ENCODE measurements around the gene MEIS2. TPM values are rescaled to one million over a fixed set of nuclear protein-coding genes. Genes with fewer than 3 reads are reported as not detected.

Gene MEIS2
- total RNA-seq, 1 donor from 2014 or later, result 6.7 TPM

GRCh38 chr15:36911322-36911944 is 188.9 kb downstream of the MEIS2 start:
- Histone ChIP-seq H3K36me3 (ENCODE audit: control insufficient read depth, insufficient read depth, low read length) (no peaks in the 10 kb centered on the region), H3K4me3 (ENCODE audit: low read depth, low read length) (no peak overlapping the region), H3K27me3 (ENCODE audit: control insufficient read depth, insufficient read depth, low read length) (no peaks in the 10 kb centered on the region)
- no peak for TF ChIP-seq CTCF (IDR thresholded peaks at IDR 0.05; ENCODE audit: insufficient read depth, low read length, poor library complexity, severe bottlenecking)
- peak; percentile 12 for DNase-seq (ENCODE audit: low read depth)

- no peaks in the 10 kb centered on the region for H3K36me3 ChIP-seq (ENCODE audit: control insufficient read depth, insufficient read depth, low read length)
- H3K27me3 ChIP-seq (ENCODE audit: control insufficient read depth, insufficient read depth, low read length), result no peaks in the 10 kb centered on the region
- no peak overlapping the region for H3K4me3 ChIP-seq (ENCODE audit: low read depth, low read length)
- DNase-seq (ENCODE audit: low read depth), result no peak
- no peak for TF ChIP-seq CTCF (IDR thresholded peaks at IDR 0.05; ENCODE audit: insufficient read depth, low read length, poor library complexity, severe bottlenecking)
Observed at GRCh38 chr15:36908991-36909390, 191.4 kb downstream of the MEIS2 start.

GRCh38 chr15:36907295-36907694 is 193.1 kb downstream of the MEIS2 start:
- H3K36me3 ChIP-seq (ENCODE audit: control insufficient read depth, insufficient read depth, low read length), result no peaks in the 10 kb centered on the region
- DNase-seq (ENCODE audit: low read depth), result no peak
- TF ChIP-seq CTCF (IDR thresholded peaks at IDR 0.05; ENCODE audit: insufficient read depth, low read length, poor library complexity, severe bottlenecking), result no peak
- H3K27me3 ChIP-seq (ENCODE audit: control insufficient read depth, insufficient read depth, low read length), result no peaks in the 10 kb centered on the region
- H3K4me3 ChIP-seq (ENCODE audit: low read depth, low read length), result no peak overlapping the region

- TF ChIP-seq CTCF (IDR thresholded peaks at IDR 0.05; ENCODE audit: insufficient read depth, low read length, poor library complexity, severe bottlenecking), result no peak
- no peak for DNase-seq (ENCODE audit: low read depth)
- no peak overlapping the region for H3K4me3 ChIP-seq (ENCODE audit: low read depth, low read length)
- H3K27me3 ChIP-seq (ENCODE audit: control insufficient read depth, insufficient read depth, low read length), result no peaks in the 10 kb centered on the region
- H3K36me3 ChIP-seq (ENCODE audit: control insufficient read depth, insufficient read depth, low read length), result no peaks in the 10 kb centered on the region
Observed at GRCh38 chr15:36905908-36906307, 194.4 kb downstream of the MEIS2 start.

- Histone ChIP-seq H3K36me3 (ENCODE audit: control insufficient read depth, insufficient read depth, low read length) (no peaks in the 10 kb centered on the region), H3K4me3 (ENCODE audit: low read depth, low read length) (no peak overlapping the region), H3K27me3 (ENCODE audit: control insufficient read depth, insufficient read depth, low read length) (no peaks in the 10 kb centered on the region)
- no peak for DNase-seq (ENCODE audit: low read depth)
- TF ChIP-seq CTCF (IDR thresholded peaks at IDR 0.05; ENCODE audit: insufficient read depth, low read length, poor library complexity, severe bottlenecking), result no peak
Observed at GRCh38 chr15:36904715-36905114, 195.6 kb downstream of the MEIS2 start.

GRCh38 chr15:36903922-36904556 is 196.3 kb downstream of the MEIS2 start:
- DNase-seq (ENCODE audit: low read depth), result no peak
- H3K27me3 ChIP-seq (ENCODE audit: control insufficient read depth, insufficient read depth, low read length), result no peaks in the 10 kb centered on the region
- H3K36me3 ChIP-seq (ENCODE audit: control insufficient read depth, insufficient read depth, low read length), result no peaks in the 10 kb centered on the region
- no peak for TF ChIP-seq CTCF (IDR thresholded peaks at IDR 0.05; ENCODE audit: insufficient read depth, low read length, poor library complexity, severe bottlenecking)
- no peak overlapping the region for H3K4me3 ChIP-seq (ENCODE audit: low read depth, low read length)

Measured in kidney epithelial cell (primary cell).